Upper lobe of left lung (tissue), 4 donors: ENCODE data around the gene LLCFC1.

Experiments
- EP300 ChIP-seq, 4 donors: sonication (generic); formaldehyde crosslinking; IDR thresholded peaks; one replicate each; pipeline ENCODE4 v1.5.1; 2017; ENCODE audit warnings: antibody characterized with exemption in 4 of 4, control low read depth in 2 of 4
- POLR2A ChIP-seq, 4 donors: fragments of 450-650 bp; IDR thresholded peaks; one replicate each; pipeline ENCODE4 v1.5.1; 2016 to 2017; ENCODE audit warnings: antibody characterized with exemption in 4 of 4, mild to moderate bottlenecking in 2 of 4
- TF ChIP-seq, protein P1 (sequence below), 6 experiments: fragments of 450-650 bp in 4 of 6; fragments of 200-600 bp in 2 of 6; sonication (generic) in 2 of 6; IDR thresholded peaks; one replicate each; pipeline ENCODE4 v1.5.1; 2016 to 2019; ENCODE audit warnings: antibody characterized with exemption in 6 of 6

DNA sequence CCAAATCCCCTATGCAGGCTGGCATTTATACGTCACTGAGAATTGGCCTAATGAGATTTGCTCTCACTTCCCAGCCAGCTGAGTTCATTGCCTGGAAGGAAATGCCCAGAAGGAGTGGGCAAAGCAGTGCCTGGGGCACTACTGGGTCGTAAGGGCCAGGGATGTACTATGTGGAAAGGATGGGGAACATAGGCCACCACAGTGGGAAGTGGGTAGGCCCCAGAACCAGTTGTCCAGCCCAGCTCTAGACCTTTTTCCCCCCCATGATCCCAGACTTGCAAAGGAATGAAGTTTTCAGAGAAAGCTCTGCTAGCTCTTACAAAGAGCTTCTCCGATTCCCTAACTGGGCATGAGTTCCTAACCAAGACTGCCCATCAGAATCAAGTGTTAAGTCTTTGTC is 19.6 kb upstream of the LLCFC1 start:
- TF ChIP-seq, protein P1, sequence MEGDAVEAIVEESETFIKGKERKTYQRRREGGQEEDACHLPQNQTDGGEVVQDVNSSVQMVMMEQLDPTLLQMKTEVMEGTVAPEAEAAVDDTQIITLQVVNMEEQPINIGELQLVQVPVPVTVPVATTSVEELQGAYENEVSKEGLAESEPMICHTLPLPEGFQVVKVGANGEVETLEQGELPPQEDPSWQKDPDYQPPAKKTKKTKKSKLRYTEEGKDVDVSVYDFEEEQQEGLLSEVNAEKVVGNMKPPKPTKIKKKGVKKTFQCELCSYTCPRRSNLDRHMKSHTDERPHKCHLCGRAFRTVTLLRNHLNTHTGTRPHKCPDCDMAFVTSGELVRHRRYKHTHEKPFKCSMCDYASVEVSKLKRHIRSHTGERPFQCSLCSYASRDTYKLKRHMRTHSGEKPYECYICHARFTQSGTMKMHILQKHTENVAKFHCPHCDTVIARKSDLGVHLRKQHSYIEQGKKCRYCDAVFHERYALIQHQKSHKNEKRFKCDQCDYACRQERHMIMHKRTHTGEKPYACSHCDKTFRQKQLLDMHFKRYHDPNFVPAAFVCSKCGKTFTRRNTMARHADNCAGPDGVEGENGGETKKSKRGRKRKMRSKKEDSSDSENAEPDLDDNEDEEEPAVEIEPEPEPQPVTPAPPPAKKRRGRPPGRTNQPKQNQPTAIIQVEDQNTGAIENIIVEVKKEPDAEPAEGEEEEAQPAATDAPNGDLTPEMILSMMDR (IDR thresholded peaks at IDR 0.05): no peak
- TF ChIP-seq POLR2A (IDR thresholded peaks at IDR 0.05): no peak
- no peak for TF ChIP-seq EP300 (IDR thresholded peaks at IDR 0.05)
